ENCODE measurements around the gene PRELID1. TPM values are rescaled to one million over a fixed set of nuclear protein-coding genes. Genes with fewer than 3 reads are reported as not detected.
A peak's percentile ranks its signal among the peaks of the same experiment; 100 is the strongest.

Gene PRELID1
- polyA plus RNA-seq, 3 donors, result 264 to 510 (median 490) TPM

DNA sequence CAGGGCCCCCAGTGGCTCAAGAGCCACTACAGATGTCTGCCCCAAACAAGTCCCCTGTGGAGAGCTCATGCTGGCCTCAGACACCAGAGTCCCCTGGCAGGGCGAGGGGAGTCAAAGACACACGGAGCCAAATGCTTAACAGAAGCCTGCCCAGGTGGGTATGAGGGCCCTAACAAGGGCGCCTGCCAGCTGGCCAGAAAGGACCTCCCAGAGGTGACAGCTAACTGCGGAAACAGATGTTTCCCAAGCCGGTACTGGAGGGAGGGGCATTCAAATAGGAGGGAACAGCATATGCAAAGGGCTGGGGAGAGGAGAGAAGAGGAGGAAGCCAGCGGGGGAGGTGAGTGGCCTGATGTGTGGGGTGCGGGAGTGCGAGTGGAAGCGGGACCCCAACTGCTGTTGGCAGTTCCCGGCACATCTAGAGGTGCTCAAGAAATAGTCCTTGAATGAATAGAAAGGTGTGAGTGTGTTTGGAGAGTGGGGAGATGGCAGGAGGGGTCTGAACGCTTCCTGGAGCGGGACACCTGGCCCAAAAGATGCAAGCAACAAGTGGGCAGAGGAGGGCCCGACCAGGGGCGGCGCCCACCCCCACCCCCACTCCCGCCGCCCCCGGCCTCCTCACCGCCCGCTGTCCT, 7.3 kb downstream of the PRELID1 start:
- H3K9ac ChIP-seq (ENCODE audit: insufficient read depth, low read length, poor library complexity, severe bottlenecking), result peak overlapping the region; percentile 53
- peaks cover 0 to 3% (median 0%) of the 10 kb centered on the region in 7 donors for H3K9me3 Mint-ChIP-seq
- H3K36me3 ChIP-seq (replicated peaks in 1 of 2; ENCODE audit: control insufficient read depth in 1 of 2, insufficient read depth in 2 of 2, low read length in 2 of 2), result peaks cover 7 to 9% of the 10 kb centered on the region in 2 donors
- intact Hi-C loops (cut with micrococcal nuclease), result loop anchor here (5.0 to 10.0 kb wide), 4 partner anchors 36 to 284 kb away; partner anchors contain the start of genes DOK3 (in 1 of the 2), PDLIM7 (in 1 of the 2) and TMED9 (in 1 of the 2)
- peaks cover 69% of the 10 kb centered on the region for H3K4me1 Mint-ChIP-seq
- DNase-seq, result peak; percentile 51 to 70 (median 68)
- peak overlapping the region; percentile 30 to 68 for H3K27ac ChIP-seq (ENCODE audit: low read depth in 1 of 2, low read length in 2 of 2)
- peak overlapping the region; percentile 40 to 97 (median 68) for H3K4me3 ChIP-seq (replicated peaks in 1 of 3; ENCODE audit: low read depth in 2 of 3, low read length in 3 of 3)
- H2AFZ ChIP-seq (ENCODE audit: insufficient read depth, low read depth, low read length, poor library complexity, severe bottlenecking), result no peak overlapping the region
- H3K4me3 Mint-ChIP-seq, result peak overlapping the region; percentile 89 to 98
- H3K36me3 Mint-ChIP-seq, result peaks cover 12 to 24% of the 10 kb centered on the region in 2 donors
- peaks cover 0 to 3% (median 0%) of the 10 kb centered on the region in 3 donors for H3K27me3 Mint-ChIP-seq (ENCODE audit: low read depth in 3 of 3)
- H3K4me2 ChIP-seq (replicated peaks; ENCODE audit: extremely low read depth, low read length, poor library complexity, severe bottlenecking), result peak overlapping the region; percentile 100
- TF ChIP-seq, protein P1, sequence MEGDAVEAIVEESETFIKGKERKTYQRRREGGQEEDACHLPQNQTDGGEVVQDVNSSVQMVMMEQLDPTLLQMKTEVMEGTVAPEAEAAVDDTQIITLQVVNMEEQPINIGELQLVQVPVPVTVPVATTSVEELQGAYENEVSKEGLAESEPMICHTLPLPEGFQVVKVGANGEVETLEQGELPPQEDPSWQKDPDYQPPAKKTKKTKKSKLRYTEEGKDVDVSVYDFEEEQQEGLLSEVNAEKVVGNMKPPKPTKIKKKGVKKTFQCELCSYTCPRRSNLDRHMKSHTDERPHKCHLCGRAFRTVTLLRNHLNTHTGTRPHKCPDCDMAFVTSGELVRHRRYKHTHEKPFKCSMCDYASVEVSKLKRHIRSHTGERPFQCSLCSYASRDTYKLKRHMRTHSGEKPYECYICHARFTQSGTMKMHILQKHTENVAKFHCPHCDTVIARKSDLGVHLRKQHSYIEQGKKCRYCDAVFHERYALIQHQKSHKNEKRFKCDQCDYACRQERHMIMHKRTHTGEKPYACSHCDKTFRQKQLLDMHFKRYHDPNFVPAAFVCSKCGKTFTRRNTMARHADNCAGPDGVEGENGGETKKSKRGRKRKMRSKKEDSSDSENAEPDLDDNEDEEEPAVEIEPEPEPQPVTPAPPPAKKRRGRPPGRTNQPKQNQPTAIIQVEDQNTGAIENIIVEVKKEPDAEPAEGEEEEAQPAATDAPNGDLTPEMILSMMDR (IDR thresholded peaks at IDR 0.05), result no peak
- H3K9me3 ChIP-seq (replicated peaks in 1 of 2; ENCODE audit: control insufficient read depth in 1 of 2, insufficient read depth in 1 of 2, low read length in 2 of 2), result no peaks in the 10 kb centered on the region
- peaks cover 44% of the 10 kb centered on the region for H4K20me1 ChIP-seq (ENCODE audit: insufficient read depth, low read length)
- no peaks in the 10 kb centered on the region for H3K27me3 ChIP-seq (ENCODE audit: control insufficient read depth in 2 of 2, insufficient read depth in 2 of 2, low read length in 2 of 2)
- peaks cover 87% of the 10 kb centered on the region for H3K79me2 ChIP-seq (ENCODE audit: insufficient read depth, low read length)
- H3K4me1 ChIP-seq (ENCODE audit: control insufficient read depth in 1 of 2, insufficient read depth in 2 of 2, low read length in 2 of 2), result peaks cover 73 to 83% of the 10 kb centered on the region in 2 donors
- 2% methylated on average over 10 of the region's 20 CpGs for WGBS (ENCODE audit: insufficient coverage)
- peak overlapping the region; percentile 64 to 95 (median 85) for H3K27ac Mint-ChIP-seq

DNA sequence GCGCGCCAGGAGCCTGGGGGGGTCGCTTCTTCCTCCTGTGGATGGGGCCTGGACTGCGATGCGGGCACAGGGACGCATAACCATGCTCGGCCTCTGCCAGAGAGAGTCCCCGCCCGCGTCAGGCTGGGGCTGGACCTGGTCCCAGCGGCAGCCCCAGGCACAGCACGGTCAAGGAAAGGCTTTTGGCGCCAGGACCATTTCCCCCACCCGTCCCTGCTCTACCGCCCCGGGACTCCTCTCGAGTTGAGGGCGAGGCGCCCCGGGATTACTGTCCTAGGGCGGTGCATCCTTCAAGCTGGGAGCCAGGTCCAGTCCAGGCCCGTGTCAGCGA, 7.8 kb downstream of the PRELID1 start:
- Histone ChIP-seq H3K4me1 (ENCODE audit: control insufficient read depth in 1 of 2, insufficient read depth in 2 of 2, low read length in 2 of 2) (peaks cover 68 to 79% of the 10 kb centered on the region in 2 donors), H3K79me2 (ENCODE audit: insufficient read depth, low read length) (peaks cover 82% of the 10 kb centered on the region), H4K20me1 (ENCODE audit: insufficient read depth, low read length) (peaks cover 39% of the 10 kb centered on the region), H3K27ac (ENCODE audit: low read depth in 1 of 2, low read length in 2 of 2) (peak overlapping the region in 1 of 2 donors; percentile 68), H3K4me3 (replicated peaks in 1 of 3; ENCODE audit: low read depth in 2 of 3, low read length in 3 of 3) (peak overlapping the region; percentile 40 to 97 (median 68)), H2AFZ (ENCODE audit: insufficient read depth, low read depth, low read length, poor library complexity, severe bottlenecking) (peak overlapping the region; percentile 54), H3K4me2 (replicated peaks; ENCODE audit: extremely low read depth, low read length, poor library complexity, severe bottlenecking) (peak overlapping the region; percentile 100), H3K9me3 (replicated peaks in 1 of 2; ENCODE audit: control insufficient read depth in 1 of 2, insufficient read depth in 1 of 2, low read length in 2 of 2) (no peaks in the 10 kb centered on the region), H3K9ac (ENCODE audit: insufficient read depth, low read length, poor library complexity, severe bottlenecking) (peak overlapping the region; percentile 53), H3K27me3 (ENCODE audit: control insufficient read depth in 2 of 2, insufficient read depth in 2 of 2, low read length in 2 of 2) (no peaks in the 10 kb centered on the region), H3K36me3 (replicated peaks in 1 of 2; ENCODE audit: control insufficient read depth in 1 of 2, insufficient read depth in 2 of 2, low read length in 2 of 2) (peaks cover 3 to 4% of the 10 kb centered on the region in 2 donors)
- Mint-ChIP-seq H3K27me3 (ENCODE audit: low read depth in 3 of 3) (peaks cover 0 to 3% (median 0%) of the 10 kb centered on the region in 3 donors), H3K9me3 (peaks cover 0 to 3% (median 0%) of the 10 kb centered on the region in 7 donors), H3K4me3 (peak overlapping the region; percentile 79 to 88), H3K36me3 (peaks cover 10 to 24% of the 10 kb centered on the region in 2 donors), H3K4me1 (peaks cover 67% of the 10 kb centered on the region), H3K27ac (peak overlapping the region in 6 of 7 donors; percentile 46 to 83 (median 65))
- TF ChIP-seq, protein P1 (IDR thresholded peaks at IDR 0.05), result no peak
- DNase-seq, result no peak
- WGBS (ENCODE audit: insufficient coverage), result 1% methylated on average over 20 of the region's 23 CpGs
- intact Hi-C loops (cut with micrococcal nuclease), result loop anchor here (5.0 to 10.0 kb wide), 4 partner anchors 36 to 283 kb away; partner anchors contain the start of genes DOK3 (in 1 of the 2), PDLIM7 (in 1 of the 2) and TMED9 (in 1 of the 2)

All from CD14-positive monocyte (primary cell).